Stimulated activated CD8-positive, alpha-beta memory T cell treated with anti-CD3 and anti-CD28 coated beads, Interleukin-2, amount 100 ng/mL, for 1 hour (primary cell): ENCODE data around the gene PRPF19.

ENCODE experiments used
- DNase-seq, 2 donors: peaks; one replicate each; pipeline ENCODE4 v3.0.0-alpha.2; 2020; ENCODE audit warnings: low read depth in 2 of 2

PRPF19 gene

DNA sequence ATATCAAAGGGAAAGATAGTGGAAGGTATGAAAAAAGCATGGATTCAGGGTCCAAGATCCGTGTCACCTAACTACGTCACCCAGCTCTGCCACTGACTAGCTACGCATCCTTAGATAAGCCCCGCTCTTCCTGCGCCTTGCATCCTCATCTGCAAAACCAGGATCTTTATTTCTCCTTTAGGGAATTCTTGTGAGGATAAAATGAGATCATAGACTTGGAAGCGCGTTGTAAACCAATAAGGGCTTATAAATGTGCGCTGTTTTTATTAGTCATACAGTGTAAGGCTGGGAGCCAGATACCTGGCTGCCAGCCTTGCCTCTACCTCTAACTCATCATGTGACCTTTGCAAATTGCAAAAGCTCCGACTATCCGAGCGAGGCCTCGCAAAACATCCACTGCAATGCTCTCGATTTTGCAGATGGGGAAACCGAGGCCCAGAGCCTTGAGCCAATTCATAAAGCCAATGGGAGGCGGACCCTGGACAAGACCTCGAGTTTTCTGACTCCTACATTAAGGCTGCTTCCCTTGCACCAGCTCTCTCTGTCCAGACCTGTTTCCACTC is 753 bp downstream of the PRPF19 start:
- DNase-seq = no peak

- DNase-seq = no peak
These were observed 1.3 kb downstream of the PRPF19 start for GRCh38 chr11:60905047-60905446.

DNA sequence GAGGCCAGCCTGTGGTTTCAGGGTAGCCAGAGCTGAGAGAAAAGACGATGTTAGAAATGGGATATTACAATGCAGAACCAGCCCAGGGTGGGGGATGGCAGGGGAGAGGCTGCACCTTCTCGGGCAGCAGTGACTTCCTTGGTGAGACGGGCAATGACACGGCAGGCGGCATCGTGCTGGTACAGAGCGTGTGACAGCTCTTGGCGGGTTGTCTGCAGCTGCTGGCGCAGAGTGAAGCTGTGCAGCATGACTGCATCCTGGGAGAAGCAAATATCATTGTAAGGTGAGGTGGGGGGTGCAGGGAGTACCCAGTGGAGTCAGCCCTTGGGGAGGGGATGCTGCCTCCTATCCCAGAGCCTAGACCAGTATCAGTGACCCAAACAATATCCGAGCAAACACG is 3.8 kb downstream of the PRPF19 start:
- no peak for DNase-seq

- DNase-seq = no peak
These were observed 5.5 kb downstream of the PRPF19 start for GRCh38 chr11:60900673-60901404.

DNA sequence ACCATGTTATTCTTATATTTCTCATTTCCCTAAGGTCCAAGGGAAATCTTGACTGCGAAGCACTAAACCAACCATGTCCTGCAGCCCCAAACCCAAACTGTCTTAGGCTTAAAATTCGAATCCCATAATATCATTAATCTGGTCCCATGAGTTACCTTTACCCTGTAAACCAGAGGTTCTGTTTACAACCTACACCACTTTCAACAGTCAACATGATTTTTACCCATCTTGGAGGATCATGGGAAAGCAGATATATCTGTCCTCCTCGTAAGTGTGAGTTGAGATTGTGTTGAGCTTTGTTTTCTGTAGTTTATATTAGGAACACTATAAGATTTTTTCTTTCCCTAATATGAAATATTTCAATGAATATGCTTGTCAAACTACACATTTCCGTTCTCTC is 6.4 kb downstream of the PRPF19 start:
- DNase-seq = no peak

DNA sequence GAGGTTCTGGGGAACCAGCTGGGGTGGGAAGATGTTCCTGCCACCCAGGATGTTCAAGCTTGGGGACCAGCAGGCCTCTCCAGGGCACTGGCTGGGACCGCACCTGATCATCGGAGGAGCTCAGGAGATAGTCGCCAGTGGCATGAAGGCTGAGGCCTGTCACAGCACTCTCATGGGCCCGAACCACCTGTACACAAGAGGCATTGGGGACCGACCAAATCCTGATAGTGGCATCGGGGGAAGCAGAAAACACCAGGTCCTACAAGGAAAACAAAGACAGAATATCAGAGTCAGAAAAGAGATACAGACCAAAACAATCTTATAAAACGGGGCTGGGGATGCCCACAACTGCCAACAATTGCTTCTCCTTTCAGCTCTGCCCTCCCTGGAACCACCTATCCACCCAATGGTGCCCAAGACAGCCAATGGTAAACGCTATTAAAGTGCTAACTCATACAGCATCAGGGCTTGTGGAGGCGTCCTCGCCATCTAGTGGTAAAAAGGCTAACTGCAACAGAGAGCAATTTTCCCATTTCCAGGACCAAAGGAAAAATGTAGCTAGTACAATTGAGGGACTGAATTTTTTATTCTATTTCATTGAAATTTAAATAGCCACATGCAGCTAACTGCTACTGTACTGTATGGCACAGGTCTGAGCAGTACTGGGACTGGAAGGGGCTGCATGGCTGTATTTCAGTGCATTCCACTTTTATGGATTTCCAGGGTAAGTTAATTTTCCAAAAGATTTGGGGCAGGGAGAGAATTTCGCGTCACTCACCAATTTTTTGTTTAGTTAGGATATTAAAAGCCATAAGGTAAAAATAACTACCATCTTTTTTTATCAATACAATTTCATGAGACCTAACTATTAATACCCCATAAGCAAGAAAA is 7.1 kb downstream of the PRPF19 start:
- no peak for DNase-seq

DNA sequence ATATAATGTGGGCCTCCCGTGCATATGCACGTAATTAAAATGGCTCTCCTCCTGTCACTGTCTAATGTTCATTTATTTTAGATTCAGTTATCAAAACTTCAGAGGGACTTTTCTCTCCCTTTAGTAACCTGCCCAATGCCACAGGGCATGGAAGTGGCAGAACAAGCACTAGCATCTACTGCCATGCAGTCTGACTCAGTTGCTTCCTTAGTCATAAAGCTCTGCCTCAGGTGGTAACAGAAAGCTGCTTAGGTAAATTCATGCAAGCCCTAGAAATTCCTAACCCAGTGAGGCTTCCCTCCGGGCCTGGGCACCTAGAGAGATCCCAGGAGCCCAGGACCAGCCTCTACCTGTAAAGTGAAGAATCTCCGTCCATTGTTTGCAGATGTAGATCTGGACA is 8.9 kb downstream of the PRPF19 start:
- no peak for DNase-seq

DNA sequence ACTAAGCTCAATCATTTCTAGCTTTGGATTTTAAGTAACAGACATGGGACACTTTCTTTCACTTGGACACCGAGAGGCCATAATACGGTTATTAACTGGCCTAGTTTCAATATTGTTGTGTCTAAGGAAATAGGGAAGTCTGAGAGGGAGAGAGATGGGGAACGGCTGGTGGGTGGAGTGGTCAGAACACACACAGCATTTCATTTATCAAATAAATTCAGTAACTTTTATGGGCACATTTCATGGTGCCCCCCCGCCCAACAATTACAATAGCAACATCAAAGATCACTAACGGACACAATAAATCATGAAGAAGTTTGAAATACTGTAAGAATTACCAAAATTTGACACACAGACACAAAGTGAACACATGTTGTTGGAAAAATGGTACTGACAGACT is 10.7 kb downstream of the PRPF19 start:
- no peak for DNase-seq

DNA sequence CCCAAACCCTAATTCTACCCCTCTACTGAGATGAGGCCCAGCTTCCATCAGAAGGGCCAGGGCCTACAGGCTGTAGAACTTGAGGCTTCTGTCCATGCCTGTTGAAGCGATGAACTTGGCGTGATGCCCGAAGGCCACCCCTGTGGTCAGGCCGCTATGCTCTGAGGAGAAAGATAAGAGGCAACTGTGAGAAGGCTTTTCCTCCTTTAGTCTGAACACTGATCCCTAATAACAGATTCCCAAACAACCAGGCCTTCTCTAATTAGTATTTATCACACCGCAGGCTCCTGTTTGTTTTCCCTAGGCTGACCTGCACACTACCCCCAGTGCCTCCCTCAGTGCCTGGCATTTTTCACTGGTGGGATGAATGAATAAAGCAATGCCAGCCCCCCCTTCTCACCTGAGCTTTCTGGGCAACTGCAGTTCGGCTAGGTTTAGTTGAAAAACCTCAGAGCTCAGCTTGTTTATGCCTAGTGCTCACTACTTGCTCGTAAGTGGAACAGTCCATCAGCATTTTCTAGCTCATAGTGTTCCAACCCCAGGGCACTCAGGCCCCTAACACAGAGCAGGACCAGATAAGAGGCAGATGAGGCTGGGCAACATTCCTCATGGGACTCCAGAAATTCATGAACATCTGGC is 15.2 kb downstream of the PRPF19 start:
- no peak for DNase-seq

GRCh38 chr11:60890696-60891095 is 15.7 kb downstream of the PRPF19 start:
- DNase-seq = no peak

- DNase-seq = no peak
These were observed 16.5 kb downstream of the PRPF19 start for GRCh38 chr11:60889869-60890311.

DNA sequence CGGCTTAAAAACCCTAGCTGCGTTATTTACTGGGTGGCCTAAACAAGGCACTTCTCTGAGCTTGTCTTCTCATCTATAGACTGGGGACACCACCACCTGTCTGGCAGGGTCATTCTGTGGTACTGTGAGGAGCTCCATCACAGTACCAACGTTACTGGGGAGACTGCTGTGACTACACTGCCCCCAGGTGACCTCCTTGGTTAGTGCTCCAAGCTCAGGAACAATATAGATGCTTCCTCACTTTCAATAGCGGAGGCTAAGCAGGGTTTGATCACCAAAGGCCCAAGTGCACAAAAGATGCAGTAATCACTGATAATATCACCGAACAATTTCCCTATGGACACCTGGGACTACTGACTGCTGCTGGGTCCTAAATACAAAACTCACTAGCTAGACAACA is 18.8 kb downstream of the PRPF19 start:
- DNase-seq = no peak

DNA sequence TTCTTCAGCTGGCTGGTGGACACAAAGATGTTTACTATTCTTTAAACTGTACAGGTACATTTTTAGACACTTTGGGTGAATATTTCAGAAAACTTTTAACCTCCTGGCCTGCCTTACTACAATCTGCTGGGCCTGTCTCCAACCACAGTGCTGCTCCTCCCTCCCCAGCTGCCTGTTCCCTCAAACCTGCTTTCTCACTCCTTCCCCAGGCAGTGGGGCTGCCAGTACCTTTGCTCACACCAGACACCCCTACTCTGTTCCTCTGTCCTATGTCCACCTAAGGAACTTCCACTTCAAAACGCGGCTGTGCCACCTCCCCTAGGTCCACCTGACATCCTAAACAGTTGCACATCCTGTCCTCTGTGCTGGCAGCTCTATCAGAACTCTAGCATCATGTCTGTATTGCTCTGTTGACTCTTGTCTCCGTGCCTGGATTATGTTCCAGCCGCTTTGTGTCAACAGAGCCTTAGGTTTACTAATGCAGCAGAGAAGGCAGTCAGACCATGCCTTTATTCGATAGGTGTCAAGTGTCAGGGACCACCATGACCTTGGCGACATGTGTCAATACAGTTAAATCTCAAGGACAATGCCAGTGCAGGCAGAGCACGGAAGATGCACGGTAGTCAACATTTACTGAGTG is 25.6 kb downstream of the PRPF19 start:
- DNase-seq = no peak

DNA sequence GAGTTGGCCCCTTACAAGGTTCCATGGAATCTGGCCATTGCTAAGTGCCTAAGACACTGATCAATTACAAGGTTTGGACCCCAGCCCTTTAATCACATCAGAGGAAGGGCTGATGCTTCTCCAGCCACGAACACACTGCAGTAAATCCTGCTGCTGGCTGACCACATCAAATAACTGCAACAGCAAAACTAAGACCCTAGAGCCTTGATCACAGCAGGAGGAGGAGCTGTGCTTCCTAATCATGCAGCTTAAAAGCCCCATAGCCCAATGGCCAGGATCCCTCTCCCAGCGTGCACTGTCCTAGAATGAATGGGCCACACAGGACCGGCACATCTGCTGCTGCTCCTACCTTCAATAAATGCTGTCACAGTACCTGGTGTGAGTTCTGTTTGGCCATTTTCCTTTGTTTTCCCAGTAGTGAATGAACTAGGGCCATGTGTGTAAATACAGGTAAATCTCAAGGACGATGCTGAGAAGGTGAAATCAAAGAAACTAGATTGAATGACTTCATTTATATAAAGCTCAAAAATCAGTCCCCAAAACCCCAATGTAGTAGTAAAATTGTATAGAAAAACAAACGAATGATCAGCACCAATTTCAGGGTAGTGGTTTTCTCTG is 26.3 kb downstream of the PRPF19 start:
- DNase-seq = no peak

GRCh38 chr11:60879104-60879503 is 27.3 kb downstream of the PRPF19 start:
- no peak for DNase-seq

GRCh38 chr11:60878245-60879101 is 27.9 kb downstream of the PRPF19 start:
- no peak for DNase-seq

DNA sequence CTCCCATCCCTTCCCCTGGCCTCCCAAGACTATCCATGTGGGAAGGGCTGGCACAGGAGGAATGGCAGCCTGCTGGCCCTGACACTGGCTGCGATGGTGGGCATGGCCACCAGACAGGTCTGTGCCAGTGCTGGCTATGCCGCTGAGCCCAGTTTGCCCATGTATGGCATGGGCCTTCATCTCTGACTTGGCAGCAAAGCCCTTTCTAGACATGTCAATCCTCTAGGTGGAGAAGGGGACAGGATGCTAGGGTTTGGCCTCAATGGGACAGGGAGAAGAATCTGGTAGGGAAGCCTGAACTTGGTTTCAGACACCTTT is 30.3 kb downstream of the PRPF19 start:
- no peak for DNase-seq

DNA sequence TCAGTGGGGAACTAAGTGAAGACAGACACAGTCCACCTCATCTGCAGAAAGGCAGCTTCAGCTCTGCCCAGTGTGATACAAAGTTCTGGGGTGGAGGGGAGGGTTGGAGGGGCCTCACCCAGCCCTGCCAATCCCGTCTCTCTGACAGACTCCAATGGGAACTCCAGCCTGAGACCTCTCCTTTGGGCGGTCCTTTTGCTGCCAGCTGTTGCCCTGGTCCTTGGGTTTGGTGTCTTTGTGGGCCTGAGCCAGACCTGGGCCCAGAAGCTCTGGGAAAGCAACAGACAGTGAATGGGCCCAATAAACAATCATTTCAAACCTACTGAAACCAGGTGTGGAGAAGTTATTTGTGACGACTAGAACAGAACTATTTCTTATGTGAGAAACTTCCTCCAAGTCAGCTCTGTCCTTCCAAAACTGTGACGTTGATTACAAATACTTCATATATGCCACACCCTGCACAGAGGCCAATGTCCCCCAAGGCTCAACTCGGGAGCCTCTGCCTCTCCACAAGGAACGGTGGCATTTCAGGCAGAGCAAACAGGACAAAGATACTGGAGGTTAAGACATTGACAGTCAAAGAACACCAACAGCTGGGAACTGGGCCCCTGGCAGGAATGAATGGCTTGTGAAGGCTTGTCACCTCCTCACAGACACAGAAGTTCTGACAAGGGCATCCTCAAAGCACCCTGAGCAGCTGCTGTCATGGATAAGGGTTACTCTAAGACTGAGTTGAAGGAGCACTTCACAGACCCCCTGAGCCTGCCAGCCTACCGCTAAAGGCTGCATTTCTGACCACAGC is 30.8 kb downstream of the PRPF19 start:
- DNase-seq = no peak
